Vagina (tissue), 2 donors: ENCODE measurements around the gene C12orf76.

ENCODE experiments used
- POLR2AphosphoS5 ChIP-seq, 2 donors: sonication (generic); formaldehyde crosslinking; IDR thresholded peaks; one replicate each; pipeline ENCODE4 v1.9.0; 2017; ENCODE audit warnings: antibody characterized with exemption in 2 of 2, mild to moderate bottlenecking in 2 of 2, low read depth in 1 of 2; ENCODE audit not compliant: insufficient read depth in 1 of 2
- TF ChIP-seq, protein P1 (sequence below), 3 experiments: fragments of 450-650 bp in 2 of 3; fragments of 200-600 bp in 1 of 3; sonication (generic) in 1 of 3; IDR thresholded peaks; one replicate each; pipeline ENCODE4 v1.5.1; 2017 to 2019; ENCODE audit warnings: antibody characterized with exemption in 3 of 3, mild to moderate bottlenecking in 2 of 3, moderate library complexity in 2 of 3

DNA sequence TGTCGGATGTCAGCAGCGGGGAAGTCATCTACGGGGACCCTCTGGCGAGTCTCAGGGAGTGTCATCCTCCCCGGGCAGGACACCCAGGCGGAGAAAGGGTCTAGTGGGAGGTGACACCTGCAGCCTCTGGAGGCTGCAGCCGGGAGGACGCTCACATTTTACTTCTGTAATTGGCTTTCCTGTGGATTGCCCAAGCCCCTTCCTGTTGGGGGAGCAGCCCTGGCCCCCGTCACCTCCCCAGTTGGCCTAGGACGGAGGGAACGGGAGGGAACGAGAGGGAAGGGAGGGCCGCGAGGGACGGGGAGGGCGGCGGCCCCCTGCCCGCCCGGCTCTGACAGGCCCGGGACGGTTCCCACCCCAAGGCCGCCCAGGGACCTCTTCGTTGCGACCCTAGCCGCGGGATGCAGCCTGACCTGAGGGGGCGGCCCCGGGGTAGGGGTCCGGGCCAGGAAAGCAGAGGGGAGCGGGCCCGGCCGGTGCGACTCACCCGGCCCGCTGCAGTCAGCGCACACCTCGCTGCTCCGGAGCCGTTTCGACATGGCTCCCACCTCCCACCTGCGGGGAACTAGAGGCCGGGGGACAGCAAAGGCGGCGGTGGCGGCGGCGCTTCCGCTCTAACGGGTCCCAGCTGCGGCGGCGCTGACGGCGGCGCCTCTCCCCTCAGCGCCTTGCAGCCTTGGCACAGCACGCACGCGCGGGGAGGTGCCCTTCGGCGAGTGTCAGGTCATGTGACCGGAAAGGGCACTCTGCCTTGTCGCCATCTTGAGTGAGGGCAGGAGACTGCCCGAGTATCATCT, 52.4 kb downstream of the C12orf76 start, which contains the start of gene GIT2:
- TF ChIP-seq, protein P1, sequence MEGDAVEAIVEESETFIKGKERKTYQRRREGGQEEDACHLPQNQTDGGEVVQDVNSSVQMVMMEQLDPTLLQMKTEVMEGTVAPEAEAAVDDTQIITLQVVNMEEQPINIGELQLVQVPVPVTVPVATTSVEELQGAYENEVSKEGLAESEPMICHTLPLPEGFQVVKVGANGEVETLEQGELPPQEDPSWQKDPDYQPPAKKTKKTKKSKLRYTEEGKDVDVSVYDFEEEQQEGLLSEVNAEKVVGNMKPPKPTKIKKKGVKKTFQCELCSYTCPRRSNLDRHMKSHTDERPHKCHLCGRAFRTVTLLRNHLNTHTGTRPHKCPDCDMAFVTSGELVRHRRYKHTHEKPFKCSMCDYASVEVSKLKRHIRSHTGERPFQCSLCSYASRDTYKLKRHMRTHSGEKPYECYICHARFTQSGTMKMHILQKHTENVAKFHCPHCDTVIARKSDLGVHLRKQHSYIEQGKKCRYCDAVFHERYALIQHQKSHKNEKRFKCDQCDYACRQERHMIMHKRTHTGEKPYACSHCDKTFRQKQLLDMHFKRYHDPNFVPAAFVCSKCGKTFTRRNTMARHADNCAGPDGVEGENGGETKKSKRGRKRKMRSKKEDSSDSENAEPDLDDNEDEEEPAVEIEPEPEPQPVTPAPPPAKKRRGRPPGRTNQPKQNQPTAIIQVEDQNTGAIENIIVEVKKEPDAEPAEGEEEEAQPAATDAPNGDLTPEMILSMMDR (IDR thresholded peaks at IDR 0.05), result peak in 1 of 3 experiments; percentile 12
- peak; percentile 87 to 97 for TF ChIP-seq POLR2AphosphoS5 (IDR thresholded peaks at IDR 0.05; ENCODE audit: insufficient read depth in 1 of 2, low read depth in 1 of 2)
